Measurements from ENCODE around the gene CACNB4. TPM values are rescaled to one million over a fixed set of nuclear protein-coding genes. Genes with fewer than 3 reads are reported as not detected.

The CACNB4 gene
- total and polyA plus RNA-seq, 9 of the 15 experiments (the other 6 are each of a cell fraction or from before 2014, with no cell fraction given): 0.01 to 0.20 (median 0.04) TPM; not detected in 1

- H3K4me1 ChIP-seq (replicated peaks in 1 of 2; ENCODE audit: control insufficient read depth in 2 of 2, insufficient read depth in 2 of 2, low read length in 2 of 2): no peaks in the 10 kb centered on the region
- no peaks in the 10 kb centered on the region for H3K36me3 ChIP-seq (ENCODE audit: control insufficient read depth, insufficient read depth, low read length)
- ChIA-PET POLR2A (no interaction called here), CTCF (ENCODE audit: low intra/inter-chr PET ratio) (interaction anchor here (3.3 kb wide), 1 partner anchor 30 kb away, joined by 25 read pairs; no protein-coding TSS in a partner anchor)
- no peak overlapping the region for H3K4me2 ChIP-seq (ENCODE audit: insufficient read depth, low read length)
- H3K4me3 ChIP-seq: no peak overlapping the region
- intact Hi-C loops (cut with micrococcal nuclease): no loop called here
- H2AFZ ChIP-seq (ENCODE audit: low read depth, low read length): no peak overlapping the region
- H4K20me1 ChIP-seq (replicated peaks; ENCODE audit: control insufficient read depth, insufficient read depth, low read length): no peaks in the 10 kb centered on the region
- peaks cover 4 to 15% of the 10 kb centered on the region in 2 experiments; a peak in 3 of 5 replicates for H3K27me3 ChIP-seq (ENCODE audit: control insufficient read depth in 2 of 2, insufficient read depth in 2 of 2, low read length in 2 of 2)
- in situ Hi-C loops (cut with MboI): no loop called here
- H3K9me3 ChIP-seq (replicated peaks; ENCODE audit: control insufficient read depth, insufficient read depth, low read depth, low read length): no peaks in the 10 kb centered on the region
- ATAC-seq: no peak
- H3K79me2 ChIP-seq (ENCODE audit: control insufficient read depth, insufficient read depth, low read length): no peaks in the 10 kb centered on the region
- 5% methylated on average over 5 of the region's 5 CpGs for WGBS (ENCODE audit: insufficient coverage, low coverage, missing lambda C conversion rate)
- no peak for FAIRE-seq
- BruUV-seq (replicated peaks): no TSS peak
- H3K27ac ChIP-seq (ENCODE audit: extremely low read depth, low read depth, low read length): no peak overlapping the region
- H3K9me1 ChIP-seq (ENCODE audit: control insufficient read depth, insufficient read depth, low read length): no peaks in the 10 kb centered on the region
- H3K9ac ChIP-seq (ENCODE audit: insufficient read depth in 1 of 2, low read depth in 2 of 2, low read length in 2 of 2): no peak overlapping the region
- DNase-seq (ENCODE audit: extremely low read depth in 1 of 4, low spot score in 3 of 4): no peak
- no peak for TF ChIP-seq RERE (CRISPR knock-in tag; IDR thresholded peaks at IDR 0.05; ENCODE audit: borderline replicate concordance)
- no peak for TF ChIP-seq TRIM24 (IDR thresholded peaks at IDR 0.05)
- TF ChIP-seq ZNF518B (CRISPR knock-in tag; IDR thresholded peaks at IDR 0.05): no peak
- TF ChIP-seq EZH2 (IDR thresholded peaks at IDR 0.05; ENCODE audit: borderline replicate concordance, low read depth, low read length): no peak
- no peak for TF ChIP-seq PATZ1 (CRISPR knock-in tag; IDR thresholded peaks at IDR 0.05; ENCODE audit: borderline replicate concordance)
- no peak for TF ChIP-seq E2F1 (CRISPR knock-in tag; IDR thresholded peaks at IDR 0.05)
These were observed 70.5 kb downstream of the CACNB4 start for GRCh38 chr2:152028182-152028862.

Data from K562 (cell line).